ENCODE results near the gene TFAP2B.

Gene TFAP2B

DNA sequence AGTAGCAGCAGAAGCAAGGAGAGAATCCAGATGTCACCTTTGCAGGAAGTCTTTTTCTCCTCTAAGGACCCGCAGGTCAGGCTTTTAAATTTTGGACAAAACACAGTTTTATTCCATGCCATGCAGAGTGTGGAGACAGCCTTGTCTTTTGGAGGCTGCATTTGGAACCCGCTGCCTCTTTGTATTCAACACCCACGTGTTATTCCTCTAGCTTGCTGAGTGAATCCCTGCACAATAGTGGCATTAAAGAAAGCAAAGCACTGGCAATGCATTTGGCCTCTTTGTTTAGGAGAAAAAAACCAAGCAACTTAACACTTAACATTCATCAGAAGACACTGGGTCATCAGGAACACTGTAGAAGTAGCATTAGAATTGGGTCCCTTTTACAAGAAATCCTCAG is 43.5 kb downstream of the TFAP2B start:
- no peak for TF ChIP-seq ZFX (IDR thresholded peaks at IDR 0.05; ENCODE audit: borderline replicate concordance)
- TF ChIP-seq, protein P1, sequence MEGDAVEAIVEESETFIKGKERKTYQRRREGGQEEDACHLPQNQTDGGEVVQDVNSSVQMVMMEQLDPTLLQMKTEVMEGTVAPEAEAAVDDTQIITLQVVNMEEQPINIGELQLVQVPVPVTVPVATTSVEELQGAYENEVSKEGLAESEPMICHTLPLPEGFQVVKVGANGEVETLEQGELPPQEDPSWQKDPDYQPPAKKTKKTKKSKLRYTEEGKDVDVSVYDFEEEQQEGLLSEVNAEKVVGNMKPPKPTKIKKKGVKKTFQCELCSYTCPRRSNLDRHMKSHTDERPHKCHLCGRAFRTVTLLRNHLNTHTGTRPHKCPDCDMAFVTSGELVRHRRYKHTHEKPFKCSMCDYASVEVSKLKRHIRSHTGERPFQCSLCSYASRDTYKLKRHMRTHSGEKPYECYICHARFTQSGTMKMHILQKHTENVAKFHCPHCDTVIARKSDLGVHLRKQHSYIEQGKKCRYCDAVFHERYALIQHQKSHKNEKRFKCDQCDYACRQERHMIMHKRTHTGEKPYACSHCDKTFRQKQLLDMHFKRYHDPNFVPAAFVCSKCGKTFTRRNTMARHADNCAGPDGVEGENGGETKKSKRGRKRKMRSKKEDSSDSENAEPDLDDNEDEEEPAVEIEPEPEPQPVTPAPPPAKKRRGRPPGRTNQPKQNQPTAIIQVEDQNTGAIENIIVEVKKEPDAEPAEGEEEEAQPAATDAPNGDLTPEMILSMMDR (IDR thresholded peaks at IDR 0.05), result no peak

DNA sequence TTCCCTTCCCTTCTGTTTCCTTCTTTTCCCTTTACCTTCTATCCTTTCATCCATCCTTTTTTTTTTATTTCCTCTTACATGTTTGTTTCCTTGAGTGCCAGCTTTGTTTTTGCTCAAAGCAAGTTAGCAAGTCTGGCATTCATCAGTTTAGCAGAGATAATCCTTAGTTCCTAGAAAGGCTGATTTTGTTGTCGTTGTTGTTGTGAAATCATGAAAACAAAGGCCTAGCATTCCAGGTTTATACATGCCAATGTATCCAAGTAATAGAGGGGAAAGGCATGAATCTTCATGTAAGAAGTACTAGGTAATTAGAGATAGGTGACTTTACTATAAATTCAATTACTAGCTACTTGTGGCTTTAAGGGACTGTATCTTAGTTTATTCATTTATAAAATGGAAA is 45.9 kb downstream of the TFAP2B start:
- no peak for TF ChIP-seq ZFX (IDR thresholded peaks at IDR 0.05; ENCODE audit: borderline replicate concordance)
- TF ChIP-seq, protein P1 (IDR thresholded peaks at IDR 0.05), result no peak

More for the DNA sequence above, 43.5 kb downstream of the TFAP2B start:
- H3K27ac ChIP-seq, result no peak overlapping the region

DNA sequence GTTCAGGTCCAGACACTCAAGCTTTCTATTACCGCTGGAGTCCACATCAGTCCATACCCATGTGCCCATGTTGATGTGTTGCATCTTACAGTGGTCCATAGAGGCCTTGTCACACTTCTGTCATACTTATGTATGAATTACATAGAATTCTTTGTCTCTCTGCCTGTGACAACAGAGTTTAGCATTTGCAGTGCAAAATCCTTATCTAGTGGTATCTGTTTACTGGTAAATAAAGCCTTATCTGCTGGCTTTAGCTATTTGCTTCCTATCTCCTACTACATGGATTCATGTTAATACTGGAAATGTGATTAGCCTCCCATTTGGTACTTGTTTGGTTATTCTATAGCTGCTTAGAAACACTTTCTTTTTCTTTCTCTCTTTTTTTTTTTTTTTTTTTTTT is 49.8 kb downstream of the TFAP2B start:
- TF ChIP-seq, protein P1 (IDR thresholded peaks at IDR 0.05), result no peak
- TF ChIP-seq ZFX (IDR thresholded peaks at IDR 0.05; ENCODE audit: borderline replicate concordance), result no peak
- H3K27ac ChIP-seq, result no peak overlapping the region

More for the DNA sequence above, 45.9 kb downstream of the TFAP2B start:
- H3K27ac ChIP-seq, result no peak overlapping the region

DNA sequence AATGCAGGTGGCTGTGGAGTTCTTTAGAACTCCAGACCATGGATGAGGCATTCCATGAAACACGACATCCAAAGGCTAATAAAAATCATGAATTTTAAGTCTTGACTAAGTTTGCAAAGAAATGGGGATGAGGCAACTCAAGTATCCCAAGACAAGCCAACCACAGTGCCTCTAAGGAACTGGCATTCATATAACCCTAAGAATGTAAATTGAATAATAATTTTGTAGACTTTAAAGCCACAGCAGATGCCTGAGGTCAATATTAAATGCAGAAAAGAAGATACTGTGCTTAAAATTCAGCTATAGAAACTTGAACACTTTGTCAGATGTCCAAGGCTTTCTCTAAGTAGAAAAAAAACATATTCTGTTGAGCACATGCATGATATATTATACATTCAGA is 54.5 kb downstream of the TFAP2B start:
- TF ChIP-seq, protein P1 (IDR thresholded peaks at IDR 0.05), result no peak
- TF ChIP-seq ZFX (IDR thresholded peaks at IDR 0.05; ENCODE audit: borderline replicate concordance), result no peak
- no peak overlapping the region for H3K27ac ChIP-seq

DNA sequence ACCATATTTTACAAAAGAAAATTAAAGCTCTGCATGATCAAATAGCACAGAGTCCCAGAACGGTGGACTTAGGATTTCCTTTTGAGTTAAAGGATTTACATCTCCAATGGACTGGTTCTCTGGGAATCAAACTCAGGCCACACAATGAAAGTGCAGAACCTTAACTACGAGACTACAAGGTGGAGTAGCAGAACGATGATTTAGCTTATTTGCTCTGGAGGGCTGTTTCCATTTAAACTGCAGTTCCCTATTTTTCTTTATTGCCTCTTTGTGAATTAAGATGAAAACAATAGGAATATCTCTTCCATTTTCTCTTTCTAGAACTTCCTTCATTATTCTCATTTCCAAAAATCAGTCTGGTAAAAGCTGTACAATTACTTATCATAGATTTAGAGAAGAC is 65.7 kb downstream of the TFAP2B start:
- TF ChIP-seq, protein P1 (IDR thresholded peaks at IDR 0.05), result no peak
- no peak for TF ChIP-seq ZFX (IDR thresholded peaks at IDR 0.05; ENCODE audit: borderline replicate concordance)
- H3K27ac ChIP-seq, result no peak overlapping the region

DNA sequence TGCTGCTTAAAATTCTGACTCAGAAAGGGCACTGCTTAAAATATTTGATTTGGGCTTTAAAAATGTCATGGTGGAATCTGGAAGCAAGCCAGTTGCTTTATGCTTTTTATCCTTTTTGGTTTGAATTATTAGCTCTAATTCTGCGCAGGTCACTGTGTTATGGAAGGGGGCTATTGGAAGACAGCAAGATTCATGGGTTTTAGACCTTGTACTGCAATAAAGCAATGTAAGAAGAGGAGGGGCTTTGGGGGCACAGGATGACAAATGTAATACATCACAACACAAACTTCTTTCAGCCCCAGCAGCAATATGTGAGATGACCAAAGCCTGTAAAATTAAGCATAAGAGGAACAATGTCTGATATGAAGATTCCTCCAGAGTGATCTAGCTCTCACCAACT is 68.4 kb downstream of the TFAP2B start:
- TF ChIP-seq, protein P1 (IDR thresholded peaks at IDR 0.05), result no peak
- no peak for TF ChIP-seq ZFX (IDR thresholded peaks at IDR 0.05; ENCODE audit: borderline replicate concordance)
- no peak overlapping the region for H3K27ac ChIP-seq

DNA sequence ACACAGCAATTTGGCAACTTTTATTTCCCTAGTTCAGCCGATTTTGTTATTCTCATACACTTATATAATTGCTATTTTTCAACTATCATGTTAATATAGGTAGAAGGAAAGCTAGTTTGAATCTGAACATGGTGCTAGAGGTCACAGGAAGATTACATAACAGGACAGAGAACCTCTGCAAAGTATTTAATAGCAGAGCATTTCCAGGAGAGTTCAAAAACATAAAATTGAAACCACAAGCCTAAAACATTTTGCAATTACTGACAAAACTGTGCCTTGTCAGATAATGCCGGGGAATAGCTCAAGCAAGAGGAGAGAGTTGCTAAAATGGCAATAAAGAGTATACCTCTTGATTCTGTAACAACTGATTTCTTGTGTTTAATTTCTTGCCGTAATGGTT is 70.8 kb downstream of the TFAP2B start:
- H3K27ac ChIP-seq, result no peak overlapping the region
- no peak for TF ChIP-seq ZFX (IDR thresholded peaks at IDR 0.05; ENCODE audit: borderline replicate concordance)
- TF ChIP-seq, protein P1 (IDR thresholded peaks at IDR 0.05), result no peak
